Activated T-helper 17 cell treated with anti-CD3 and anti-CD28 coated beads, Interleukin-2, amount 50 U/mL, for 72 hours (primary cell): Measurements from ENCODE around the gene SULT1A1. TPM values are rescaled to one million over a fixed set of nuclear protein-coding genes. Genes with fewer than 3 reads are reported as not detected.
"Not testable (repeated sequence)": the region's sequence is repeated elsewhere in the genome, so short reads cannot be mapped to it uniquely, and the experiment has no call there.

ENCODE experiments used
- ATAC-seq: fragments of 150-1000 bp; cut with Tn5 transposase; replicated peaks from 2 replicates; pipeline ENCODE4 v1.10.0; 2021; ENCODE audit warnings: mild to moderate bottlenecking, moderate library complexity
- H3K27ac Mint-ChIP-seq: one replicate; pipeline ENCODE4 v1.8.0; 2022; ENCODE audit warnings: mixed read lengths
- H3K27me3 Mint-ChIP-seq: one replicate; pipeline ENCODE4 v1.8.0; 2022; ENCODE audit warnings: mixed read lengths
- H3K36me3 Mint-ChIP-seq: one replicate; pipeline ENCODE4 v1.8.0; 2022; ENCODE audit warnings: low read depth, mild to moderate bottlenecking, mixed read lengths
- H3K4me1 Mint-ChIP-seq: one replicate; pipeline ENCODE4 v1.8.0; 2022; ENCODE audit warnings: mixed read lengths
- H3K4me3 Mint-ChIP-seq: one replicate; pipeline ENCODE4 v1.8.0; 2022; ENCODE audit warnings: mild to moderate bottlenecking, mixed read lengths
- H3K9me3 Mint-ChIP-seq: one replicate; pipeline ENCODE4 v1.8.0; 2022; ENCODE audit warnings: mixed read lengths
- total RNA-seq, 2 donors: library from RNA; stranded (reverse); gene quantifications; one replicate each; pipeline ENCODE4 v1.2.3, GENCODE V29; 2022

SULT1A1 gene
- total RNA-seq, 2 donors from 2014 or later: 5.9 to 7.1 TPM

GRCh38 chr16:28615486-28616223, 5.8 kb upstream of the SULT1A1 start:
- ATAC-seq, H3K4me3 Mint-ChIP-seq, H3K27ac Mint-ChIP-seq, H3K4me1 Mint-ChIP-seq, H3K27me3 Mint-ChIP-seq, H3K9me3 Mint-ChIP-seq: not testable (repeated sequence)
- H3K36me3 Mint-ChIP-seq: peaks cover 35% of the 10 kb centered on the region

- not testable (repeated sequence) for ATAC-seq, H3K27me3 Mint-ChIP-seq, H3K9me3 Mint-ChIP-seq, H3K4me1 Mint-ChIP-seq, H3K4me3 Mint-ChIP-seq, H3K27ac Mint-ChIP-seq
- peaks cover 25% of the 10 kb centered on the region for H3K36me3 Mint-ChIP-seq
Observed at GRCh38 chr16:28614561-28614960, 4.7 kb upstream of the SULT1A1 start.

GRCh38 chr16:28613912-28614311, 4.1 kb upstream of the SULT1A1 start:
- H3K27ac Mint-ChIP-seq, H3K4me1 Mint-ChIP-seq, H3K4me3 Mint-ChIP-seq, H3K27me3 Mint-ChIP-seq, H3K9me3 Mint-ChIP-seq, ATAC-seq: not testable (repeated sequence)
- H3K36me3 Mint-ChIP-seq: peaks cover 20% of the 10 kb centered on the region

- not testable (repeated sequence) for H3K36me3 Mint-ChIP-seq, H3K4me3 Mint-ChIP-seq, H3K9me3 Mint-ChIP-seq, H3K27ac Mint-ChIP-seq, H3K4me1 Mint-ChIP-seq, H3K27me3 Mint-ChIP-seq
- peak; percentile 94 for ATAC-seq
Observed at GRCh38 chr16:28612359-28613280, 2.8 kb upstream of the SULT1A1 start.

- Mint-ChIP-seq H3K4me3 (no peak overlapping the region), H3K4me1 (peaks cover 9% of the 10 kb centered on the region), H3K27me3 (no peaks in the 10 kb centered on the region), H3K9me3 (no peaks in the 10 kb centered on the region), H3K36me3 (no peaks in the 10 kb centered on the region), H3K27ac (peak overlapping the region; percentile 36)
- no peak for ATAC-seq
Observed at GRCh38 chr16:28610595-28611191, 849 bp upstream of the SULT1A1 start.

- not testable (repeated sequence) for H3K27ac Mint-ChIP-seq, H3K4me1 Mint-ChIP-seq, H3K27me3 Mint-ChIP-seq, H3K4me3 Mint-ChIP-seq, ATAC-seq, H3K36me3 Mint-ChIP-seq, H3K9me3 Mint-ChIP-seq
Observed at GRCh38 chr16:28608867-28609596, 812 bp downstream of the SULT1A1 start.

- not testable (repeated sequence) for H3K36me3 Mint-ChIP-seq, ATAC-seq, H3K4me3 Mint-ChIP-seq, H3K9me3 Mint-ChIP-seq, H3K4me1 Mint-ChIP-seq, H3K27me3 Mint-ChIP-seq
- H3K27ac Mint-ChIP-seq: peak overlapping the region; percentile 43
Observed at GRCh38 chr16:28608496-28608808, 1.4 kb downstream of the SULT1A1 start.

- not testable (repeated sequence) for H3K4me3 Mint-ChIP-seq, ATAC-seq, H3K9me3 Mint-ChIP-seq, H3K36me3 Mint-ChIP-seq, H3K27me3 Mint-ChIP-seq, H3K4me1 Mint-ChIP-seq
- peak overlapping the region; percentile 43 for H3K27ac Mint-ChIP-seq
Observed at GRCh38 chr16:28607681-28608495, 2.0 kb downstream of the SULT1A1 start.

- H3K27me3 Mint-ChIP-seq: no peaks in the 10 kb centered on the region
- H3K4me3 Mint-ChIP-seq: no peak overlapping the region
- no peak for ATAC-seq
- H3K4me1 Mint-ChIP-seq: peaks cover 9% of the 10 kb centered on the region
- H3K27ac Mint-ChIP-seq: peak overlapping the region; percentile 28
- H3K9me3 Mint-ChIP-seq: no peaks in the 10 kb centered on the region
- no peaks in the 10 kb centered on the region for H3K36me3 Mint-ChIP-seq
Observed at GRCh38 chr16:28607116-28607623, 2.7 kb downstream of the SULT1A1 start.

- peak overlapping the region; percentile 28 for H3K27ac Mint-ChIP-seq
- no peaks in the 10 kb centered on the region for H3K36me3 Mint-ChIP-seq
- no peaks in the 10 kb centered on the region for H3K27me3 Mint-ChIP-seq
- ATAC-seq: no peak
- H3K4me1 Mint-ChIP-seq: peaks cover 9% of the 10 kb centered on the region
- no peaks in the 10 kb centered on the region for H3K9me3 Mint-ChIP-seq
- no peak overlapping the region for H3K4me3 Mint-ChIP-seq
Observed at GRCh38 chr16:28606291-28607115, 3.3 kb downstream of the SULT1A1 start.

GRCh38 chr16:28604186-28604565, 5.7 kb downstream of the SULT1A1 start:
- H3K36me3 Mint-ChIP-seq: no peaks in the 10 kb centered on the region
- H3K4me3 Mint-ChIP-seq: no peak overlapping the region
- no peak for ATAC-seq
- no peaks in the 10 kb centered on the region for H3K27me3 Mint-ChIP-seq
- H3K27ac Mint-ChIP-seq: peak overlapping the region; percentile 13
- no peaks in the 10 kb centered on the region for H3K4me1 Mint-ChIP-seq
- H3K9me3 Mint-ChIP-seq: no peaks in the 10 kb centered on the region

GRCh38 chr16:28603381-28604185, 6.3 kb downstream of the SULT1A1 start:
- Mint-ChIP-seq H3K36me3 (no peaks in the 10 kb centered on the region), H3K4me3 (no peak overlapping the region), H3K4me1 (no peaks in the 10 kb centered on the region), H3K27ac (peak overlapping the region; percentile 13), H3K9me3 (no peaks in the 10 kb centered on the region), H3K27me3 (no peaks in the 10 kb centered on the region)
- no peak for ATAC-seq
